Stomach (tissue), 9 donors: ENCODE measurements around the gene KIF6. TPM values are rescaled to one million over a fixed set of nuclear protein-coding genes. Genes with fewer than 3 reads are reported as not detected.

Source experiments
- DNase-seq, 2 donors: peaks; one replicate each; pipeline versions ENCODE4 v3.0.0 to v3.0.0-alpha.2; 2013 to 2019
- H3K27ac ChIP-seq, 5 donors: fragments of 200-600 bp in 4 of 5; sonication (generic) in 4 of 5; one replicate each; pipeline ENCODE4 v1.5.1; 2013 to 2019; ENCODE audit warnings: mild to moderate bottlenecking in 1 of 5, moderate library complexity in 1 of 5
- H3K27me3 ChIP-seq, 3 donors: fragments of 200-600 bp; sonication (generic); one replicate each; pipeline ENCODE4 v1.5.1; 2017 to 2019; ENCODE audit warnings: mixed run types in 1 of 3
- H3K36me3 ChIP-seq, 4 donors: fragments of 200-600 bp; sonication (generic); 1 replicate in 3 of 4; 2 replicates in 1 of 4; pipeline ENCODE4 v1.5.1; 2016 to 2019
- H3K4me1 ChIP-seq, 4 donors: fragments of 200-600 bp; sonication (generic); one replicate each; pipeline ENCODE4 v1.5.1; 2016 to 2019
- H3K4me3 ChIP-seq, 4 donors: fragments of 200-600 bp; sonication (generic) in 3 of 4; one replicate each; pipeline ENCODE4 v1.5.1; 2016 to 2019; ENCODE audit warnings: mild to moderate bottlenecking in 1 of 4
- H3K9me3 ChIP-seq, 4 donors: fragments of 200-600 bp; sonication (generic); one replicate each; pipeline ENCODE4 v1.5.1; 2016 to 2019
- EP300 ChIP-seq: sonication (generic); formaldehyde crosslinking; IDR thresholded peaks from one replicate; pipeline ENCODE4 v1.6.1; 2017; ENCODE audit warnings: antibody characterized with exemption
- POLR2A ChIP-seq, 4 donors: fragments of 450-650 bp; IDR thresholded peaks; one replicate each; pipeline ENCODE4 v1.6.1; 2016; ENCODE audit warnings: antibody characterized with exemption in 4 of 4, control low read depth in 2 of 4, mild to moderate bottlenecking in 1 of 4, moderate library complexity in 1 of 4
- POLR2AphosphoS5 ChIP-seq, 3 donors: sonication (generic); formaldehyde crosslinking; IDR thresholded peaks; one replicate each; pipeline ENCODE4 v1.6.1; 2016; ENCODE audit warnings: antibody characterized with exemption in 3 of 3
- WGBS, 5 donors: extraction: QIAGEN DNeasy Blood & Tissue Kit in 3 of 5; methylation state at CpG; one replicate each; pipeline versions ENCODE4 v1.1.5 to v1.1.7; 2013 to 2018; 5-methylcytosine and 5-hydroxymethylcytosine counted together
- intact Hi-C: fragments of 100-400 bp; cut with DNase I; formaldehyde crosslinking; loops from one replicate; pipeline ENCODE4 v1.15.1; 2023; ENCODE audit warnings: low total_unique reads
- polyA plus RNA-seq, 3 donors: library from polyadenylated mRNA; stranded (reverse); fragments of 200-250 nt; gene quantifications; one replicate each; pipeline ENCODE4 v1.2.3, GENCODE V29; 2013
- total RNA-seq, 5 donors: library from RNA; depleted of rRNA; stranded (reverse); fragments of >200 nt; gene quantifications; one replicate each; pipeline versions ENCODE4 v1.1.0 to v1.2.3, GENCODE V29; 2014 to 2016
- TF ChIP-seq, protein P1 (sequence below), 7 experiments: fragments of 450-650 bp in 4 of 7; fragments of 200-600 bp in 3 of 7; sonication (generic) in 3 of 7; IDR thresholded peaks; one replicate each; pipeline ENCODE4 v1.5.1; 2016 to 2019; ENCODE audit warnings: antibody characterized with exemption in 7 of 7, control low read depth in 2 of 7, mild to moderate bottlenecking in 1 of 7
- donor health status: healthy with polysubstance abuse.
- donor health status: Bipolar disorder and iron deficiency.
- donor health status: healthy.

The KIF6 gene
- total and polyA plus RNA-seq, 8 donors, result 0.25 to 9.8 (median 0.37) TPM; not detected in 3

DNA sequence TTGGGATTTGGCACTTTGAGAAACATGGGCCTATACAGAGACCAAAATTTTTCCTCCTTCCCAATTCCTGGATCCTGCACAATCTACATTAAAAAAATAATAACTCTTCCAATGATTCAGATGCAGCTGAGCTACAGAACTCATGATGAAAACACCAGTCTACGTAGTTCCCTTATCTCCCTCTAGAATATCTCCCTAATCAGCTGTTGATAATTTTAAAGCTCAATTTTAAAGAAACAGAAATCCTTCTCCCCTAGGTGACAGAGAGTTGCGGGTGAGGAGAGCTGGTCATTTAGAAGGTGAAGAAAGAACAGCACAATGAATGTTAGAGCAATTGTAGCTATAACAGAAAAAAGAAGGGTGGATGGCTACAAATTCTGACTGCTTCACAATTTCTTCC, 227.1 kb downstream of the KIF6 start:
- intact Hi-C loops, result no loop called here
- H3K4me1 ChIP-seq, result peaks cover 0 to 26% (median 12%) of the 10 kb centered on the region in 4 donors
- no peak overlapping the region for H3K4me3 ChIP-seq
- peak overlapping the region in 1 of 5 donors; percentile 32 for H3K27ac ChIP-seq
- peaks cover 4 to 27% (median 26%) of the 10 kb centered on the region in 4 donors for H3K9me3 ChIP-seq
- TF ChIP-seq POLR2AphosphoS5 (IDR thresholded peaks at IDR 0.05) (no peak), POLR2A (IDR thresholded peaks at IDR 0.05) (no peak), EP300 (no peak)
- TF ChIP-seq, protein P1, sequence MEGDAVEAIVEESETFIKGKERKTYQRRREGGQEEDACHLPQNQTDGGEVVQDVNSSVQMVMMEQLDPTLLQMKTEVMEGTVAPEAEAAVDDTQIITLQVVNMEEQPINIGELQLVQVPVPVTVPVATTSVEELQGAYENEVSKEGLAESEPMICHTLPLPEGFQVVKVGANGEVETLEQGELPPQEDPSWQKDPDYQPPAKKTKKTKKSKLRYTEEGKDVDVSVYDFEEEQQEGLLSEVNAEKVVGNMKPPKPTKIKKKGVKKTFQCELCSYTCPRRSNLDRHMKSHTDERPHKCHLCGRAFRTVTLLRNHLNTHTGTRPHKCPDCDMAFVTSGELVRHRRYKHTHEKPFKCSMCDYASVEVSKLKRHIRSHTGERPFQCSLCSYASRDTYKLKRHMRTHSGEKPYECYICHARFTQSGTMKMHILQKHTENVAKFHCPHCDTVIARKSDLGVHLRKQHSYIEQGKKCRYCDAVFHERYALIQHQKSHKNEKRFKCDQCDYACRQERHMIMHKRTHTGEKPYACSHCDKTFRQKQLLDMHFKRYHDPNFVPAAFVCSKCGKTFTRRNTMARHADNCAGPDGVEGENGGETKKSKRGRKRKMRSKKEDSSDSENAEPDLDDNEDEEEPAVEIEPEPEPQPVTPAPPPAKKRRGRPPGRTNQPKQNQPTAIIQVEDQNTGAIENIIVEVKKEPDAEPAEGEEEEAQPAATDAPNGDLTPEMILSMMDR (IDR thresholded peaks at IDR 0.05), result no peak
- no peaks in the 10 kb centered on the region for H3K27me3 ChIP-seq
- 42 to 65% (median 54%) methylated on average over 2 of the region's 2 CpGs for WGBS, 5 donors
- H3K36me3 ChIP-seq, result no peaks in the 10 kb centered on the region
- DNase-seq, result no peak

DNA sequence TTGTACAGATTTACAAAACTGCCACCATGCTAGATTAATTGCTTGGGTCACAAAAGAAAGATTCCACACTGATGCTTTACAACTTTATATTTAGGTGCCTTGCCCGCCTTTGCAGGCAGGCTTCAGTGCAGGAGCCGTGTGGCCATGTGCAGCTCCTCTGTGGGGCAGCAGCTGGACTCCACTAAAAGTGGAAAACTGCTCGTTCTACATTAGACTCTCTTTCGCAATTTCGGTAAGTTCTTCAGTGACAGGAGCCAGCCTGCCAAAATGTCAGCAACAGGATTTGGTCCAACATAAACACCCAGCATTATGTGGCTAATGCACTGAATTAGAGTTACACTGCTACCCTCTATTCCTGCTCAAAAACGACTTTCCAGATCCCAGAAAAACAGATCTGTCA, 228.3 kb downstream of the KIF6 start:
- peaks cover 0 to 15% (median 15%) of the 10 kb centered on the region in 4 donors for H3K9me3 ChIP-seq
- TF ChIP-seq, protein P1 (IDR thresholded peaks at IDR 0.05), result no peak
- TF ChIP-seq POLR2AphosphoS5 (IDR thresholded peaks at IDR 0.05), result peak; percentile 79 to 83 (median 79)
- peak; percentile 26 to 87 for DNase-seq
- peaks cover 0 to 26% (median 12%) of the 10 kb centered on the region in 4 donors for H3K4me1 ChIP-seq
- 53 to 61% (median 55%) methylated on average over 6 of the region's 6 CpGs for WGBS, 5 donors
- no peak overlapping the region for H3K4me3 ChIP-seq
- intact Hi-C loops, result no loop called here
- H3K27me3 ChIP-seq, result no peaks in the 10 kb centered on the region
- peak overlapping the region in 4 of 5 donors; percentile 13 to 40 (median 30) for H3K27ac ChIP-seq
- no peaks in the 10 kb centered on the region for H3K36me3 ChIP-seq

DNA sequence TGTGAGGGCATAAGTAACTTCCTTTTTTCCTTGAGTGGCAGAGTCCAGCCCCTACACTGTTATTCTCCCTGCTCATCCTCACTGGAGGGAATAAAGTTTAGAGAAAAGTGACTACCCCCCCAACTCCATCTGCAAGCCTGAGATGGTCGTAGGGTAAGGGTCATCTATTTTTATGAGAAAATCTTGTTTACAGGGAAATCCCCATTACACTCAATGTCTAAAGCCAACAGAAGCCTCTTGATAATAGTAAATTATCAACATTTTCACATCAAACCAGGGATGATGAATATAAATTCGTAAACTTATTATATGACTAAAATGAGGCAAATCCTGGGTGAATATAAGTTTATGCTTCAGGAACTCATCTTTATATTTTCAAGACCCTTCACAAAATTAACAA, 228.8 kb downstream of the KIF6 start:
- WGBS, 5 donors, result 51 to 73% (median 66%) methylated on average over 2 of the region's 2 CpGs
- intact Hi-C loops, result no loop called here
- no peaks in the 10 kb centered on the region for H3K27me3 ChIP-seq
- H3K4me1 ChIP-seq, result peaks cover 0 to 26% (median 12%) of the 10 kb centered on the region in 4 donors
- H3K9me3 ChIP-seq, result peaks cover 0 to 10% (median 10%) of the 10 kb centered on the region in 4 donors
- TF ChIP-seq POLR2AphosphoS5 (IDR thresholded peaks at IDR 0.05), result no peak
- TF ChIP-seq POLR2A (IDR thresholded peaks at IDR 0.05), result no peak
- TF ChIP-seq, protein P1 (IDR thresholded peaks at IDR 0.05), result no peak
- no peak for TF ChIP-seq EP300
- DNase-seq, result no peak
- peak overlapping the region in 1 of 5 donors; percentile 32 for H3K27ac ChIP-seq
- H3K4me3 ChIP-seq, result no peak overlapping the region
- H3K36me3 ChIP-seq, result no peaks in the 10 kb centered on the region

DNA sequence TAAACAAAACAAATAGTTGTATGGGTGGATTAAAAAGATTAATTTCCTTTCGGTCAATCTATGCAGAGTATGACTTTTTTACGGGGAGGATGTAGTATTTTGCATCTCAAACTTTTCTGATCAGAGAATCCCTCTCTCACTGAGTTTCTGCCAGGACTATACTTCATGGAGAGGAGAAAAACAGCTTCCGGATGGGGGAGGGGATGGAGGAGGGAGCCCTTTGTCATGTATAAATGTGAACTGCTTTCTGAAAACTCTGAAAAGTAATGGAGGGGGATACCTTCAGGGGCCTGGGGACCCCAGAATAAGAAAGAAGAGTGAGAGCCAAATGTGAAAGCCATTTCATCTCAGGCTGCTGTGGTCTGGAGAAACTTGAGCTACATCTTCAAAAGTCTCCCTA, 229.6 kb downstream of the KIF6 start:
- intact Hi-C loops, result no loop called here
- H3K9me3 ChIP-seq, result peaks cover 0 to 2% (median 2%) of the 10 kb centered on the region in 4 donors
- no peak overlapping the region for H3K27ac ChIP-seq
- no peaks in the 10 kb centered on the region for H3K36me3 ChIP-seq
- no peak for DNase-seq
- TF ChIP-seq, protein P1 (IDR thresholded peaks at IDR 0.05), result no peak
- no peaks in the 10 kb centered on the region for H3K27me3 ChIP-seq
- H3K4me1 ChIP-seq, result peaks cover 0 to 26% (median 12%) of the 10 kb centered on the region in 4 donors
- 61 to 79% (median 73%) methylated on average over 3 of the region's 3 CpGs for WGBS, 5 donors
- H3K4me3 ChIP-seq, result no peak overlapping the region
